ENCODE data around the gene KIRREL2.

- TF ChIP-seq CTCF (IDR thresholded peaks at IDR 0.05) (no peak), POLR2A (IDR thresholded peaks at IDR 0.05) (no peak)
Measured at GRCh38 chr19:35832054-35832453, 24.7 kb upstream of the KIRREL2 start.

All from testis (tissue), 2 donors.